ENCODE measurements around the gene OR10G3. TPM values are rescaled to one million over a fixed set of nuclear protein-coding genes. Genes with fewer than 3 reads are reported as not detected.
"Not testable (repeated sequence)": the region's sequence is repeated elsewhere in the genome, so short reads cannot be mapped to it uniquely, and the experiment has no call there.

Gene OR10G3
- total RNA-seq, 4 donors from 2014 or later, result not detected

GRCh38 chr14:21612324-21612723 lies 32.4 kb upstream of the OR10G3 start:
- H3K4me3 ChIP-seq, result no peak overlapping the region
- DNase-seq (ENCODE audit: extremely low spot score), result no peak
- H3K27me3 ChIP-seq, result no peaks in the 10 kb centered on the region
- H3K9me3 ChIP-seq, result no peaks in the 10 kb centered on the region
- TF ChIP-seq POLR2AphosphoS5 (IDR thresholded peaks at IDR 0.05), result no peak
- TF ChIP-seq POLR2A (IDR thresholded peaks at IDR 0.05; ENCODE audit: low read depth), result no peak
- TF ChIP-seq EP300 (IDR thresholded peaks at IDR 0.05), result no peak
- TF ChIP-seq, protein P1, sequence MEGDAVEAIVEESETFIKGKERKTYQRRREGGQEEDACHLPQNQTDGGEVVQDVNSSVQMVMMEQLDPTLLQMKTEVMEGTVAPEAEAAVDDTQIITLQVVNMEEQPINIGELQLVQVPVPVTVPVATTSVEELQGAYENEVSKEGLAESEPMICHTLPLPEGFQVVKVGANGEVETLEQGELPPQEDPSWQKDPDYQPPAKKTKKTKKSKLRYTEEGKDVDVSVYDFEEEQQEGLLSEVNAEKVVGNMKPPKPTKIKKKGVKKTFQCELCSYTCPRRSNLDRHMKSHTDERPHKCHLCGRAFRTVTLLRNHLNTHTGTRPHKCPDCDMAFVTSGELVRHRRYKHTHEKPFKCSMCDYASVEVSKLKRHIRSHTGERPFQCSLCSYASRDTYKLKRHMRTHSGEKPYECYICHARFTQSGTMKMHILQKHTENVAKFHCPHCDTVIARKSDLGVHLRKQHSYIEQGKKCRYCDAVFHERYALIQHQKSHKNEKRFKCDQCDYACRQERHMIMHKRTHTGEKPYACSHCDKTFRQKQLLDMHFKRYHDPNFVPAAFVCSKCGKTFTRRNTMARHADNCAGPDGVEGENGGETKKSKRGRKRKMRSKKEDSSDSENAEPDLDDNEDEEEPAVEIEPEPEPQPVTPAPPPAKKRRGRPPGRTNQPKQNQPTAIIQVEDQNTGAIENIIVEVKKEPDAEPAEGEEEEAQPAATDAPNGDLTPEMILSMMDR (IDR thresholded peaks at IDR 0.05), result no peak
- no peaks in the 10 kb centered on the region for H3K4me1 ChIP-seq
- H3K36me3 ChIP-seq, result no peaks in the 10 kb centered on the region
- intact Hi-C loops (cut with DNase I), result no loop called here
- WGBS, result 83% methylated on average over 6 of the region's 6 CpGs
- H3K27ac ChIP-seq (replicated peaks in 1 of 4), result no peak overlapping the region

- H3K9me3 ChIP-seq; H3K4me3 ChIP-seq; H3K27me3 ChIP-seq; intact Hi-C loops (cut with DNase I); H3K4me1 ChIP-seq; DNase-seq (ENCODE audit: extremely low spot score); H3K36me3 ChIP-seq; H3K27ac ChIP-seq (replicated peaks in 1 of 4): not testable (repeated sequence)
- WGBS, result 70% methylated on average over 2 of the region's 8 CpGs
These were observed 22.3 kb upstream of the OR10G3 start for GRCh38 chr14:21602181-21602580.

DNA sequence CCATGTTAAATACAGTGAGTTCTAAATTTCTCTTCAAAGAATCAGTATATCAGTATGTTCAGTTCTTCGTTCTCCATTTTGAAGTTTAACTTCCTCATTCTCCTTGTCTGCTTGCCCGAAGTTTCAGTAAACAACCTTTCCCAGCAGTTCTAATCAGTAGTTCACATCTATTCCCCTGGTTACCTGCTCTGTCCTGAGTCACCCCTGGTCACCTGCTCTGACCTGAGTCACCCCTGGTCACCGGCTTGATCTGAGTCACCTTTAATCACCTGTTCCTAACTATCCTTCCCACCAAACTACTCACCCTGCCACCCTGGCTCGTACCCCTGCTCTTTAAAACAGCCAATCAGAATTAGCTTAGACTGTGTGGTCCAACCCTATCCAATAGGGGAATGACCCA lies 9.4 kb upstream of the OR10G3 start:
- H3K9me3 ChIP-seq, result peaks cover 0 to 22% (median 18%) of the 10 kb centered on the region in 4 donors
- 74% methylated on average over 4 of the region's 4 CpGs for WGBS

DNA sequence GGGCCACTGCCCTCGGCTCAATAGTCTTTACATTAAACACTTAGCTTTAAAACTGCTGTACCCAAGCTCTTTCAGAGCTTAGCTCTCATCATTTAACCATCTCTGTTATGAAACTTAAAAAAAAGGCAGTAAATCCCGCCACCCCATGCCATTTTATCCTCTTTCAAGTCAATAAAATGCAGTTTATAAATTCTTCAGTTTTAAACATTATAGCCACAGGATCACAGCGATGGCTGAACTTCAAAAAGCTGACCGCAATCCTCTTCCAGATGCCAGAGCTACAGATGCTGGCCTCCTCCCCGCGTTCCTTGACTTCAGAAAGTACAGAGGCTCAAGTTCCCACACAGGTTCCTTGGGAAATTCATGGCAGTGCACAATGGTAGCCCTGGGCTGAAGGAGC lies 4.2 kb downstream of the OR10G3 start:
- no peak overlapping the region for H3K27ac ChIP-seq (replicated peaks in 1 of 4)
- H3K27me3 ChIP-seq, result no peaks in the 10 kb centered on the region
- peaks cover 0 to 9% (median 7%) of the 10 kb centered on the region in 4 donors for H3K9me3 ChIP-seq
- no peaks in the 10 kb centered on the region for H3K4me1 ChIP-seq
- no peak for DNase-seq (ENCODE audit: extremely low spot score)
- H3K4me3 ChIP-seq, result no peak overlapping the region
- intact Hi-C loops (cut with DNase I), result no loop called here
- TF ChIP-seq EP300 (IDR thresholded peaks at IDR 0.05) (no peak), POLR2AphosphoS5 (IDR thresholded peaks at IDR 0.05) (no peak), POLR2A (IDR thresholded peaks at IDR 0.05; ENCODE audit: low read depth) (no peak)
- TF ChIP-seq, protein P1 (IDR thresholded peaks at IDR 0.05), result no peak
- no peaks in the 10 kb centered on the region for H3K36me3 ChIP-seq
- 82% methylated on average over 6 of the region's 6 CpGs for WGBS

More for the DNA sequence above, 9.4 kb upstream of the OR10G3 start:
- H3K27ac ChIP-seq (replicated peaks in 1 of 4), result no peak overlapping the region
- no peak for DNase-seq (ENCODE audit: extremely low spot score)
- intact Hi-C loops (cut with DNase I), result no loop called here
- no peaks in the 10 kb centered on the region for H3K4me1 ChIP-seq
- peaks cover 0 to 7% (median 0%) of the 10 kb centered on the region in 4 donors for H3K27me3 ChIP-seq
- H3K4me3 ChIP-seq, result no peak overlapping the region
- TF ChIP-seq, protein P1 (IDR thresholded peaks at IDR 0.05), result no peak
- TF ChIP-seq POLR2AphosphoS5 (IDR thresholded peaks at IDR 0.05), result no peak
- no peak for TF ChIP-seq EP300 (IDR thresholded peaks at IDR 0.05)
- no peak for TF ChIP-seq POLR2A (IDR thresholded peaks at IDR 0.05; ENCODE audit: low read depth)
- H3K36me3 ChIP-seq, result no peaks in the 10 kb centered on the region

DNA sequence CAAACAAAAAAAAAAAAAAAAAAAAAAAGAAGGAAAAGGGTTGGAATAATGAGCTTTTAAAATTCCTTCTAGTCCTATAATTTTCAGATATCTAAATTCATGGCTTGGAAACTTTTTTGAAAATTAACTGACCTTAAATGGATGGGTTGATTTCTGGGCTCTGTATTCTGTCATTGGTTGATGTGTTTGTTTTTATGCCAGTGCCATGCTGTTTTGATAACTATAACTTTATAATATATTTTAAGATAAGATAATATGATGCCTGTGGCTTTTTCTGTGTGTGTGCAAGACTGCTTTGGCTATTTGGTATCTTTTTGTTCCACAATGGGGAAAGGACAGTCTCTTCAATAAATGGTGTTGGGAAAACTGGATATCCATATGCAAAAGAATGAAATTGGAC lies 7.3 kb downstream of the OR10G3 start:
- intact Hi-C loops (cut with DNase I), result no loop called here
- peaks cover 0 to 9% (median 7%) of the 10 kb centered on the region in 4 donors for H3K9me3 ChIP-seq
- no peaks in the 10 kb centered on the region for H3K4me1 ChIP-seq

More for the DNA sequence above, 7.3 kb downstream of the OR10G3 start:
- no peak for TF ChIP-seq POLR2AphosphoS5 (IDR thresholded peaks at IDR 0.05)
- TF ChIP-seq EP300 (IDR thresholded peaks at IDR 0.05), result no peak
- no peak for TF ChIP-seq POLR2A (IDR thresholded peaks at IDR 0.05; ENCODE audit: low read depth)
- TF ChIP-seq, protein P1 (IDR thresholded peaks at IDR 0.05), result no peak
- no peaks in the 10 kb centered on the region for H3K36me3 ChIP-seq
- DNase-seq (ENCODE audit: extremely low spot score), result no peak
- peaks cover 0 to 15% (median 0%) of the 10 kb centered on the region in 4 donors for H3K27me3 ChIP-seq
- H3K4me3 ChIP-seq, result no peak overlapping the region
- H3K27ac ChIP-seq (replicated peaks in 1 of 4), result no peak overlapping the region
